Measurements from ENCODE around the gene ROGDI. TPM values are rescaled to one million over a fixed set of nuclear protein-coding genes. Genes with fewer than 3 reads are reported as not detected.

Gene ROGDI
- total and polyA plus RNA-seq, 10 of the 15 experiments (the other 5 are each of a cell fraction or from before 2014, with no cell fraction given) = 0.40 to 23.5 (median 12.3) TPM

GRCh38 chr16:4802659-4803287 is 340 bp upstream of the ROGDI start (continued):
- TF ChIP-seq TCF7 (IDR thresholded peaks at IDR 0.05; ENCODE audit: borderline replicate concordance) (no peak), HDAC6 (IDR thresholded peaks at IDR 0.05; ENCODE audit: unreplicated experiment) (no peak), CBX5 (IDR thresholded peaks at IDR 0.05; ENCODE audit: low read depth) (no peak), SMAD5 (IDR thresholded peaks at IDR 0.05; ENCODE audit: low read depth) (no peak), GABPA (IDR thresholded peaks at IDR 0.05; ENCODE audit: low read depth) (no peak), BCL11A (IDR thresholded peaks at IDR 0.05; ENCODE audit: low read depth, low read length) (no peak), FOXM1 (IDR thresholded peaks at IDR 0.05; ENCODE audit: low read depth, low read length) (no peak), PAX8 (IDR thresholded peaks at IDR 0.05) (no peak), TAF1 (IDR thresholded peaks at IDR 0.05; ENCODE audit: borderline replicate concordance, low read depth, low read length) (no peak), E2F8 (IDR thresholded peaks at IDR 0.05; ENCODE audit: low read depth, partially characterized antibody) (no peak), ZZZ3 (IDR thresholded peaks at IDR 0.05; ENCODE audit: control insufficient read depth, insufficient read length, low read depth) (no peak), STAT1 (conservative IDR thresholded peaks at IDR 0.05) (no peak), MEF2A (IDR thresholded peaks at IDR 0.05; ENCODE audit: insufficient read depth, low read depth, low read length) (no peak), RAD21 (IDR thresholded peaks at IDR 0.05; ENCODE audit: insufficient read depth, low read depth, low read length) (no peak), HSF1 (IDR thresholded peaks at IDR 0.05; ENCODE audit: low read depth, low read length) (no peak), SREBF1 (IDR thresholded peaks at IDR 0.05; ENCODE audit: low read length) (no peak), ZNF687 (IDR thresholded peaks at IDR 0.05) (no peak), HDGF (IDR thresholded peaks at IDR 0.05) (no peak), MTA2 (IDR thresholded peaks at IDR 0.05; ENCODE audit: low read depth) (no peak), SIN3A (IDR thresholded peaks at IDR 0.05; ENCODE audit: low read depth, low read length) (no peak), IRF3 (IDR thresholded peaks at IDR 0.05) (peak; percentile 90), TARDBP (IDR thresholded peaks at IDR 0.05; ENCODE audit: borderline replicate concordance) (no peak), POU2F2 (IDR thresholded peaks at IDR 0.05; ENCODE audit: borderline replicate concordance, low read depth, low read length) (0 out of 3 replicates have a peak, but pooled peaks have one; percentile 8), DPF2 (IDR thresholded peaks at IDR 0.05) (peak; percentile 98)
